HCT116 (cell line): Measurements from ENCODE around the gene LRP1.

Experiments
- EZH2 ChIP-seq: fragments of 200-600 bp; sonication (generic); IDR thresholded peaks from 2 replicates; pipeline ENCODE4 v1.6.1; 2017; ENCODE audit warnings: antibody characterized with exemption, mixed run types
- POLR2A ChIP-seq: IDR thresholded peaks from 2 replicates; pipeline ENCODE4 v1.7.0; 2011; ENCODE audit warnings: borderline replicate concordance; ENCODE audit not compliant: insufficient read depth, insufficient read length; ENCODE audit errors: extremely low read depth
- POLR2AphosphoS5 ChIP-seq: IDR thresholded peaks from 2 replicates; pipeline ENCODE4 v1.6.1; 2011; ENCODE audit warnings: mild to moderate bottlenecking, low read depth, low read length, moderate library complexity
- SIN3A ChIP-seq: IDR thresholded peaks from 2 replicates; pipeline ENCODE4 v1.6.1; 2012; ENCODE audit warnings: low read depth
- ZFX ChIP-seq: fragments of 450-650 bp; IDR thresholded peaks from 2 replicates; pipeline ENCODE4 v1.6.1; 2017
- TF ChIP-seq, protein P1 (sequence below), 3 experiments: fragments of 200-600 bp in 1 of 3; sonication (generic) in 1 of 3; IDR thresholded peaks in 2 of 3; conservative IDR thresholded peaks in 1 of 3; 2 replicates each; pipeline ENCODE4 v1.5.1; 2012 to 2017; ENCODE audit warnings: low read depth in 2 of 3, low read length in 2 of 3, antibody characterized with exemption in 1 of 3, borderline replicate concordance in 1 of 3, control low read depth in 1 of 3, mild to moderate bottlenecking in 1 of 3, mixed read lengths in 1 of 3, mixed run types in 1 of 3, moderate library complexity in 1 of 3; ENCODE audit not compliant: insufficient read depth in 1 of 3
- TF ChIP-seq, protein P2 (sequence below): IDR thresholded peaks from 2 replicates; pipeline ENCODE4 v1.6.1; 2012

DNA sequence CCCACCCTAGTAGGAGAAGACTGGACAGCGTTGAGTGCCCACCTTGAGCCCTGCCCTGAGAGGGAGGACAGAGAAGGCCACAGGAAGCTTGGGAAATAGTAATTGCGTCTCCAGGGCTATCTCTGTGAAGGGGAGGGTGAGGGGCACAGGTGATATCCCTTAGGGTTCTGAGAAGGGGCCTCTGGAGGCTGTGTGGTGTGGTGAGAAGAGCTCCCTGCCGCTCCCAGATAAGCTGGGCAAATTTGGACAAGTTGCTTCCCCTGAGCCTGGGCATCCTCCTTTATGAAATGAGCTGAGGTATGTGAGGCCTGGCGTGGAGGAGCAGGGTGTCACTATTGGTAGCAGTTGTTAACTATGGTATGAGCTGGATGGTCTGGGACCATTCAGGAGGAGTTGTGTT, 42.6 kb downstream of the LRP1 start:
- TF ChIP-seq ZFX (no peak), SIN3A (no peak), POLR2AphosphoS5 (no peak), EZH2 (no peak), POLR2A (no peak)
- TF ChIP-seq, protein P1, sequence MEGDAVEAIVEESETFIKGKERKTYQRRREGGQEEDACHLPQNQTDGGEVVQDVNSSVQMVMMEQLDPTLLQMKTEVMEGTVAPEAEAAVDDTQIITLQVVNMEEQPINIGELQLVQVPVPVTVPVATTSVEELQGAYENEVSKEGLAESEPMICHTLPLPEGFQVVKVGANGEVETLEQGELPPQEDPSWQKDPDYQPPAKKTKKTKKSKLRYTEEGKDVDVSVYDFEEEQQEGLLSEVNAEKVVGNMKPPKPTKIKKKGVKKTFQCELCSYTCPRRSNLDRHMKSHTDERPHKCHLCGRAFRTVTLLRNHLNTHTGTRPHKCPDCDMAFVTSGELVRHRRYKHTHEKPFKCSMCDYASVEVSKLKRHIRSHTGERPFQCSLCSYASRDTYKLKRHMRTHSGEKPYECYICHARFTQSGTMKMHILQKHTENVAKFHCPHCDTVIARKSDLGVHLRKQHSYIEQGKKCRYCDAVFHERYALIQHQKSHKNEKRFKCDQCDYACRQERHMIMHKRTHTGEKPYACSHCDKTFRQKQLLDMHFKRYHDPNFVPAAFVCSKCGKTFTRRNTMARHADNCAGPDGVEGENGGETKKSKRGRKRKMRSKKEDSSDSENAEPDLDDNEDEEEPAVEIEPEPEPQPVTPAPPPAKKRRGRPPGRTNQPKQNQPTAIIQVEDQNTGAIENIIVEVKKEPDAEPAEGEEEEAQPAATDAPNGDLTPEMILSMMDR (IDR thresholded peaks at IDR 0.05 in 2 of 3, conservative IDR thresholded peaks at IDR 0.05 in 1 of 3; ENCODE audit: borderline replicate concordance in 1 of 3, insufficient read depth in 1 of 3, low read depth in 2 of 3, low read length in 2 of 3) = no peak
- TF ChIP-seq, protein P2, sequence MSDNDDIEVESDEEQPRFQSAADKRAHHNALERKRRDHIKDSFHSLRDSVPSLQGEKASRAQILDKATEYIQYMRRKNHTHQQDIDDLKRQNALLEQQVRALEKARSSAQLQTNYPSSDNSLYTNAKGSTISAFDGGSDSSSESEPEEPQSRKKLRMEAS = no peak
